Liver (tissue), 3 donors: ENCODE measurements around the gene SLC1A2.

ENCODE experiments used
- CTCF ChIP-seq: fragments of 150-350 bp; IDR thresholded peaks from 2 replicates; pipeline ENCODE4 v1.5.1; 2017; ENCODE audit warnings: improper control_type of control experiment, low read depth, low read length; ENCODE audit not compliant: missing input control
- GABPA ChIP-seq, 2 donors: IDR thresholded peaks in 1 of 2; conservative IDR thresholded peaks in 1 of 2; 2 replicates each; pipeline ENCODE4 v1.6.1; 2016; ENCODE audit warnings: antibody characterized with exemption in 2 of 2, mild to moderate bottlenecking in 1 of 2, moderate library complexity in 1 of 2
- HNF4A ChIP-seq, 2 donors: conservative IDR thresholded peaks; 2 replicates each; pipeline ENCODE4 v1.6.1; 2016; ENCODE audit warnings: antibody characterized with exemption in 2 of 2, mild to moderate bottlenecking in 2 of 2
- NR2F2 ChIP-seq: IDR thresholded peaks from 2 replicates; pipeline ENCODE4 v1.6.1; 2016; ENCODE audit warnings: antibody characterized with exemption
- RAD21 ChIP-seq, 2 donors: IDR thresholded peaks; 2 replicates each; pipeline ENCODE4 v1.6.1; 2016; ENCODE audit warnings: antibody characterized with exemption in 2 of 2, mild to moderate bottlenecking in 2 of 2
- REST ChIP-seq: IDR thresholded peaks from 2 replicates; pipeline ENCODE4 v1.6.1; 2016; ENCODE audit warnings: antibody characterized with exemption, mild to moderate bottlenecking
- TAF1 ChIP-seq: conservative IDR thresholded peaks from 2 replicates; pipeline ENCODE4 v1.6.1; 2016; ENCODE audit warnings: antibody characterized with exemption, mild to moderate bottlenecking
- YY1 ChIP-seq: IDR thresholded peaks from 2 replicates; pipeline ENCODE4 v1.6.1; 2016; ENCODE audit warnings: antibody characterized with exemption, mild to moderate bottlenecking
- TF ChIP-seq, protein P1 (sequence below): IDR thresholded peaks from 2 replicates; pipeline ENCODE4 v1.6.1; 2016; ENCODE audit warnings: antibody characterized with exemption
- TF ChIP-seq, protein P2 (sequence below): IDR thresholded peaks from 2 replicates; pipeline ENCODE4 v1.6.1; 2016; ENCODE audit warnings: antibody characterized with exemption
- TF ChIP-seq, protein P3 (sequence below): IDR thresholded peaks from 2 replicates; pipeline ENCODE4 v1.6.1; 2016; ENCODE audit warnings: antibody characterized with exemption
- donor health status: healthy.
- donor health status: healthy.

GRCh38 chr11:35282221-35282882 lies 137.0 kb downstream of the SLC1A2 start:
- TF ChIP-seq CTCF (no peak), REST (no peak), TAF1 (no peak), NR2F2 (no peak), RAD21 (IDR thresholded peaks at IDR 0.05) (no peak), HNF4A (conservative IDR thresholded peaks at IDR 0.05) (no peak), YY1 (no peak), GABPA (IDR thresholded peaks at IDR 0.05 in 1 of 2, conservative IDR thresholded peaks at IDR 0.05 in 1 of 2) (no peak)
- TF ChIP-seq, protein P1, sequence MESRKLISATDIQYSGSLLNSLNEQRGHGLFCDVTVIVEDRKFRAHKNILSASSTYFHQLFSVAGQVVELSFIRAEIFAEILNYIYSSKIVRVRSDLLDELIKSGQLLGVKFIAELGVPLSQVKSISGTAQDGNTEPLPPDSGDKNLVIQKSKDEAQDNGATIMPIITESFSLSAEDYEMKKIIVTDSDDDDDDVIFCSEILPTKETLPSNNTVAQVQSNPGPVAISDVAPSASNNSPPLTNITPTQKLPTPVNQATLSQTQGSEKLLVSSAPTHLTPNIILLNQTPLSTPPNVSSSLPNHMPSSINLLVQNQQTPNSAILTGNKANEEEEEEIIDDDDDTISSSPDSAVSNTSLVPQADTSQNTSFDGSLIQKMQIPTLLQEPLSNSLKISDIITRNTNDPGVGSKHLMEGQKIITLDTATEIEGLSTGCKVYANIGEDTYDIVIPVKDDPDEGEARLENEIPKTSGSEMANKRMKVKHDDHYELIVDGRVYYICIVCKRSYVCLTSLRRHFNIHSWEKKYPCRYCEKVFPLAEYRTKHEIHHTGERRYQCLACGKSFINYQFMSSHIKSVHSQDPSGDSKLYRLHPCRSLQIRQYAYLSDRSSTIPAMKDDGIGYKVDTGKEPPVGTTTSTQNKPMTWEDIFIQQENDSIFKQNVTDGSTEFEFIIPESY = no peak
- TF ChIP-seq, protein P2, sequence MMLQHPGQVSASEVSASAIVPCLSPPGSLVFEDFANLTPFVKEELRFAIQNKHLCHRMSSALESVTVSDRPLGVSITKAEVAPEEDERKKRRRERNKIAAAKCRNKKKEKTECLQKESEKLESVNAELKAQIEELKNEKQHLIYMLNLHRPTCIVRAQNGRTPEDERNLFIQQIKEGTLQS = no peak
- TF ChIP-seq, protein P3, sequence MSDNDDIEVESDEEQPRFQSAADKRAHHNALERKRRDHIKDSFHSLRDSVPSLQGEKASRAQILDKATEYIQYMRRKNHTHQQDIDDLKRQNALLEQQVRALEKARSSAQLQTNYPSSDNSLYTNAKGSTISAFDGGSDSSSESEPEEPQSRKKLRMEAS = no peak
